GM21528 (cell line): ENCODE data around the gene LRFN2.

ENCODE experiments used
- ATAC-seq: cut with Tn5 transposase; IDR thresholded peaks from one replicate; pipeline ENCODE4 v1.9.1; 2021; ENCODE audit warnings: mild to moderate bottlenecking, moderate library complexity; ENCODE audit not compliant: unreplicated experiment, low FRiP score

Gene LRFN2

DNA sequence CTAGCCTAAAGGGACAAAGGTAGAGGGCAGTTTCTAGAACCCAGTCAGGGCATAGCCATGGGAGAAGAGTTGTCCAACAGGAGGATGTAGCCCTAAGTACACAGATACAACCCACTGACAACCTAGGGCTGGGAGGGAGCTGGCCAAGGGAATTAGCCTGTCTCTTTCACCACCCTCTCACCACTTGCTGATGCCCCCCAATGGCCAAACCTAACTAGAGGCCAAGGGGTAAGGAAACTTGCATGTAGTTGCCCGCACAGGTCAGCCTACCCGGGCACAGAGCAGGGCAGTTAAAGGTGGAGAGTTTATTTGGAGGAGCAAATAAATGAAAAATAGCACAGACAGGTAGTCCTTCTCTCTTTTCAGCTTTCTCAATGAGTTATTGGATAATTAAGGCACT is 143.3 kb downstream of the LRFN2 start:
- no peak for ATAC-seq

DNA sequence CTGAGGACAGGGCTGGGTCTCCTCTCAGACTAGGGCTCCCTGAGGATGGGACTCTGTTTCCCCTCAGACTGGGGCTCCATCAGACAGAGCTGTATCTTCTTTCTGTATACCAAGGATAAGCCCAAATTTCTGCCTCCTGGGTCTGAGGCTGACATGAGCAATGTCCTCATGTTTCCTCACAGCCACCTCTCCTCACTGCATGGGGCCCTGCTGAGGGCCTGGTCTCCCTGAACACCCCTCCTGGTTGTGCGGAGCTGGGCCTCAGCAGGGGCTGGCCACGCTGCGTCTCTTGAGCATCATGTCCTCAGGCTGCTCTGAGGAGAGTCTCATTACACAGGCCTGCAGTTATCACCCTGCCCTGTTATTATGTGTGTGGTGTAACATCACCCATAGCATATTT is 144.6 kb downstream of the LRFN2 start:
- ATAC-seq = no peak

DNA sequence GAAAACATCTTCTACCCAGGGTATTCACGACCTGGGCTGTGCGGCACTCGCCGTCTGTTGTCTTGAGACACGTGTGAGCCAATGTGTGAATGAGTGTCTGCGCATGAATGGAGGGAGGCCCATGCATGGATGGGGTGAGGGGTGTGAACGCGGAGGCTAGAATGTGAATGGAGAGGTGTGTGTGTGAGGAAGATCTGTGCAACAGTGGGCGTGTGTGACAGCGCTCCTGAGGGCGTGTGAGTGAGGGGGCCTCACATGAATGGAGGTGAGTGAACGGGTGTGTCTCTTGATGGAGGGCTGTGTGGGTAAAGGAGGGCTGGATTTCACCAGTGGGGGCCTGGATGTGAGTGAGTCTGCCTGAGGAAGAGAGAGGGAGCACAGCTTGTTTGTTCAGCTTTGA is 146.0 kb downstream of the LRFN2 start:
- no peak for ATAC-seq

DNA sequence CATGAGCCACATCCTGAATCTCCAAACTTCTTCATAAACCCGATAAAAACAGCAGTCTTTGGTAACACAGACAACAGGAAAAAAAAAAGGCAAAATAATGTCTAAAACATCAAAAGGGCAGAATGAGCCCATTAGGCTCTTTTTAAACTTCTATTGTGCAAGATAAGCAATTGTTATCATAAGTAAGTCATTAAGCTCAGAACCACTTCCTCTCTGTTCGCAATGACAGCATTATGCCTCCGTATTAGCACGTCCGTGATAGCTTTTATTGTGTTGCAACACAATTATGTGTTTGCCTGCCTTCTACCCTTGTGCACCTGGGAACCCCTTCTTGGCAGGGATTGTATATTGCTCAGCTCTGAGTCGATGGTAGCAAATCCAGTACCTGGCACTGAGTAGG is 147.1 kb downstream of the LRFN2 start:
- ATAC-seq = no peak

DNA sequence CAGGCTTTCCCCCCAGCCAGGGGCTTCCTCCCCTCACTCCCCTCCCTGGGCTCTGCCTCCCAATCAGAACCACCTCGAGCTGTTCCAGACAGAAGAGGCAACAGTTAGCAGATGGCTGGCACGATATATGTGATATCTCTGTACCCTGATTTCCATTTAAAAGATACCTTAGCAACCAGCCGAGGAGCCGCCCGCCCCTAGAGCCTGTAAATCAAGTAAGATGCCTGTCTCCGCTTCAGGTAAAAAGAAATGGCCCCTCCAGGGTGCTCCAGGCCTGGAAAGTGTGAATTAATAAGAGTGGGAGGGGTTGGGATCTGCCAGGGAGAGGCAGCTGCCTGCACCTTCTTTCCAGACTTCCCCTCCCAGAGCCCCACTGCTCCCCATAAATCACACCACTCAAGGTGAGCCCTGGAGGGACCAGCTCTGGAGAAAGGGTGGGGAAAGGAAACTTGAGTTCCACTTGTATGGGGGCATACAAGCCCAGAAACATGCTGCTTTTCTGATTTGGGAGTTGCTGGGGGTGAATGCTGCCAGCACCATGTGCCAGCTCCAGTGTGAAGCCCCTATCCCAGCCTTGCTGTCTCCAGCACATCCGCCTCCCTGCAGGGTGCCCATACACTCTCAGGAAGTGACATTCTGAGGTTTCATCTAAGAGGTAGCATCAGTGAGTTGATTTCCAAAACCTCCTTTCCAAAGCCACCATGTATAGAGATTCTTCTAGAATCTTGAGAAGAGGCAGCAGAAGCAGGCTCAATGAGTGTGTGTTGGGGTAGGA is 148.0 kb downstream of the LRFN2 start:
- ATAC-seq = no peak

DNA sequence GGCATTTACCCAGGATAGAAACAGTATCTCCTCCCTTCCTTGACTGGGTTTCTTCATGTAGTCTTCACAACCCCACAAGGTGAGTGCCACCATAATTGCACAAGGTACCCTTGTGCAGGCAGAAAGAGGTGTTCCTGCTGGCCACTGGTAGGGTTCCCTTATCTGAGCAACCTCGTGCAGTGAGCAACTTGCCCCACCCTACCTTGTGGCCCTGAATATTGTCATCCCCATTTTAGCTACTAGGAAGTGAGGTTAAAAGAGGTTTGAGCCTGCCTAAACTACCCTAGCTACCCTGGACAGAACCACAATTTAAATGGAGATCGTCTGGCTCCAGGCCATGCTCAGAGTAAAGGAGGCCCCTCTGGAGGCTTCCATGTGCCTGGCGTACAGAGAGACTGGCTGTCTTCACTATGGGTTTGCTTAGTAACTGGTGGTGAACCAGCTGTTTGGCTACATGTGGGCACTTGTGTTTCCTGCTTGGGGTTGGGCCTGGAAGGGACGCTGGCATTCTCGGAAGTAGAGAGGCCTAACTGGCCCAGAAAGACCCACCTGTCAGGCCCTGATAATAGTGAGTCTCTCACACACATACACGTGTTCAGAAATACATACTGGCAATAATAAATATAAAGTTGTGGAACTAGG is 148.8 kb downstream of the LRFN2 start:
- ATAC-seq = no peak

DNA sequence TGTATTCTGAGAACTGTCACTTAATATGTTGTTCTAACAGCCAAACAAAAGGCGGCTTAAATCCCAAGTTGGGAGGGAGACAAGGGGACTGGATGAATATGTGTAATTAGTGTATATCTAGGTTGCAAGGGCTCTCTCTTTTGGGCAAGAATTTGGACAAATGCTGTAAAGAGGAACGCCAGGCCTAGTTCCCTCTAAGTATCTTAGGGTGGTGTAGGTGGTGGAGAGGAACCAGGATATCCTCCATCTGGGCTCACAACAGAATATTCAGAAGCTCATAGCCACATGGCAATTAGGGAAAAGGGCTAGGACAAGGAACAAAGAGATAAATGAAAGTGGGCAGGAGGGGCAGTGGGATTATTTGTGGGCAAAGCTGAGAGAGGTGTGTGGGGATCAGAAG is 149.5 kb downstream of the LRFN2 start:
- no peak for ATAC-seq

DNA sequence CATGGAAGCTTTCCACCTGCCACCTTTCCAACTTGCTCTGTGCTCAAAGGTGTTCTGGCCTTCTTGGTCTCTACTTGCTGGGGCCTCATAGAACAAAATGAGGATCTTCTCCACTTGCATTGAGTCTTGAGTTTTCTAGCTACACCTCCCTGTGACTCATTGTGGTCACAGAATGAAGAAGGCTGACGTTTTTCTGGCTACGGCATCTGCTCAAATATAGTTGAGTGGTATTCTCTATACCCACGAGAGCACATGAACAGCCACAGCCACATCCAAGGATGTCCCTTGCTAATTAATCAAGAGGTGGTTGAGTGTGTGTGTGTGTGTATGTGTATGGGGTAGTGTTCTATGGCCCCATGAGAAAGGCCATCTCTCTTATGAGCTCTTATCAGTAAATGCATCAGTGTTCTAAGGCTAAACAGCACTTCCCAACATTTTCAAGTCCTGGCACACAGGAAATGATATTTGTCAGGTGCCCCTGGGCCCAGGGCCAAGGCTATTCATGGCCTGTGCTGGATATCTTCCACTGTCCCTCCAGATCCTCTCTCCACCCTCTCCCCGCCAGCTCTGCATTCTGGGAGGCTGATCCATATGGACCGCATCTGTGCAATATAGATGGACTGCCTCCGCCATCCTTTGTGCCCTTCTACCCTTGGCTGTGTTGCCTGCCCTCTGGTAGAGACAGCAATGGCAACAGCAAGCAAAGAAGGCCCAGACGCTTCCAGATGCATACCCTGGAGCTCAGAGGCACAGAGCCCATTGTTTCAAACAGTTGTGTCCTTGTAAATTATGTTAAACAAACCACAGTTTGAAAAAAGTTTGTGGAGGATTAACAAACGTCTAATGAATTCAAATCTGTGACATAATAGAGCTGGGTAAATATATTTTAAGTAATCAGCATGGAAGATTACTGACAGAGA is 150.2 kb downstream of the LRFN2 start:
- ATAC-seq = no peak

DNA sequence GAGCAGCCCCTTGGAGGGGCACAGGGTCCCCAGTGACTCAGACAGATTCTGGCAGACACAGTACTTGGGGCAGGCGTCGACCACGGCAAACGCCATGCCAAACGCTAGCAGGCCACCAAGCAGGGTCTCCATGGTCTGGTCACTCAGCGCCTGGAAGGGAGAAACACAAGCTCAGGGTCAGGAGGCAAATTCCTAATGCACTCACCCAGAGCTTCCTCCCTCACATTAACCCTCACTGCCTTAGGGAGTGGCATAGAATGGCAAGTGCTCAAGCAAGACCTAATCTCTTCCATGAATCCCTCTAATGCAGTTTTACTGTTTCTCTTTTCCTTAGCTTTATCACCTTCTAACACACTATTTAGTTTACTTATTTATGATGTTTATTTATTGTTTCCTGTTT is 154.2 kb downstream of the LRFN2 start:
- no peak for ATAC-seq

DNA sequence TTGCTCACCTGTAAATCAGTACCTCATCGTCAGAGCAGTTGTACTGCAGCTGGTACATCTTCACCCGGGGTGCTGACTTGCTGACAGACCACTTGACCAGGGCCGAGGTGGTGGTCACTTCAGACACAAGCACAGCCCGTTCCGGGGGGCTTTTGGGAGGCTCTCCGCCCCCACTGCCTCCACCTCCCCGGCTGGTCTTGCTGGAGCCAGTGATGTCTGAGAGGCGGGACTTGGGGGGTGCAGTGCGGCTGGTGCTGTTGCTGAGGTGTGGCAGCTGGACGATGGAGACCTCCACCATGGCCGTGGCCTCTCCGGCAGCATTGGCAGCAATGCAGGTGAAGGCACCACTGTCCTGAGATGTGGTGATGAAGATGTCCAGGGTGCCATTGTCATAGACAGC is 155.5 kb downstream of the LRFN2 start:
- ATAC-seq = no peak

DNA sequence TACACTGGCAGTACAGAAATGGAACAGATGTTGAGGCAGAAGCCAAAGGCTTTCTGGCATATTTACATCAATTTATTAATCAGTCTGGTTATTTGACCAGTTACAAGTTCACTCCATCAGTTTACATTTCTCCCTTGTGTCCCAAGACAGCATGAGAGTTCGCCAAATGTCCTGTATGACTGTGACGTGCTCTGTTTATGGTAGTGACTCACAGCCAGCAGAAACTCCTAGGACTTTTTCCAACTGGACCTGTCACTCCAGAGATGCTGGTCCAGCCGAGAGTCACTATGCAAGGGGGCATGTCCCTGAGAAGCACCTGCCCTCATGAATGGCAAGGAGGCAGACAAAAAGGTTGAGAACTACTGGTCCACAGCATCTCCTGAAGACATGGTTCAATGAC is 160.0 kb downstream of the LRFN2 start:
- ATAC-seq = no peak

DNA sequence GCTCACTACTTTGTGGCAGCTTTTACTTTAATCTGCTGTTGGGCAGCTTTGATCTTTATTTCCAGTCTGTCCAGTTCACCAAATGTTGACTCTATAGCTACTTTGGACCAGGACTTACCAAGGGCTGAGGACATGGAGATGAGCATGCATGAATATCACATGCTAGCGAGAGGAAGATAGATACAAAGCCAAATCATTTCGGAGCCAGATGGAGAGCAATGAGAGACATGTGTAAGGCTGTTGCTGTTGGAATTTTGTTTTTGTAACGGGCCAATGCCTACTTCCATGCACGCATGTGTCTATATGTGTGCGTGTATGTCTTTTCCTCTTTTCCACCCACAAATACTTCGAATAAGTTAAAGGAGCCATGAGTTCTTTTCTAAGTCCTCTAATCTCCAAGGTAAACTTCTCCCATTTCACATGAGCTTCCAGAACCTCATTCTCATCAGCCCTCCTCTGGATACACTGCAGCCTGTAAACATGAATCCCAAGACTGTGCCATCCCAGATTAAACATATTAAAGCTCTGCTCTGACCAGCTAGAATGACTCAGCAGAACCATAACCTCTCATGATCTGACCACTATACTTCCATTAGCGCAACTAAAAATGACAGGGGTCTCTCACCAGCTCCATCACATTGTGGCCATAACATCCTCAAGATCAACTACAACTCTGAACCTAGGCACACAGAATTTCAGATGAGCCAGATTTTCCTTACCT is 160.7 kb downstream of the LRFN2 start:
- ATAC-seq = no peak

DNA sequence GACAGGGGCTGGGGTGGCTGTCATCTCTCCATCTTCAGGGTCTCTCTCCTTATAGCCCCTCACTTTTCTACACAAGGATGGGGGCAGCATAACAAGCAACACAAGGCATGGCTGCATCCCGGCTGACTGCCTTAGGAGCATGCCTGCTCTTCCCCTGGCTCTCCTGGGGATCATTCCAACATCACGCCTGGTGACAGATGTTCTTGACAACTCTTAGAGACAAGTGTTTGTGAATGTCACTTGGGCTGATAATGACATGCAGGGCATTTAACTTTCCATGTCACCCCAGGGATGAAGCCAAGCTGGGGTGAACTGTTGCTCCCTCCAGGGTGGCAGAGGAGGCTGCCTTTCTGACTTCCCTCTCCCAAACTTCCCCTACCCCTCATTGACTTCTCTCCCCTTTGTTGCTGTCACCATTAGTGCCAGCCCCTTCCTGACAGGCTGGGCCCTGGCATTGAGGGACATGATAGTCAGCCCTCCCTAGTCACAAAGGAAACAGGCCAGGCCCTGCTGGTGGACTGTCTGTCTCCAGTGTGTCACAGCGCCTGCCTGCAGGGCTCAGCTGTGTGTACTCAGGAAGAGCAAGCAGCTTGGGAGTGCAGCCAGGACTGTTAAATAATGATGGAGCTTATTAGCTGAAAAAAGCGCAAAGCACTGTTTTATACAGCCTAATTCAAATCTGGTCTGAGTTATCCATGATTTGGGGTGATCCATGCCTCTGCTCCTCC is 161.8 kb downstream of the LRFN2 start:
- no peak for ATAC-seq

DNA sequence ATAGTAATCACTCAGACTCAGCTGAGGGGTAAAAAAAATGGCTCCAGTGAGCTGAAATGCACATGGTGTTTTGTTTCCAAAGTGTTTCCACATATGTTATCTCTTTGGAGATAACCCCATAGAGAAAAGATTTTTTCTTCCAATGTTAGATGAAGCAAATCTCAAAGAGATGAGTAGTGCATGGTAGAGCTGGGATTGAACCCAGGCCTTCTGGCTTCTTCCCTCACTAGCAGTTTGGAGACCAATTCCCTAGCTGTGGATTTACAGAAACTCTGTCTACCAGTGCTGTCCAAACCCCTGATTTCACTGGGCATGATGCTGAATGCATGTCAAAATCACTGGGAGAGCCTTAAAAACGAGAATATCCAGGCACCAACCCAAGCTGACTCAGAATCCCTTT is 165.1 kb downstream of the LRFN2 start:
- ATAC-seq = no peak

DNA sequence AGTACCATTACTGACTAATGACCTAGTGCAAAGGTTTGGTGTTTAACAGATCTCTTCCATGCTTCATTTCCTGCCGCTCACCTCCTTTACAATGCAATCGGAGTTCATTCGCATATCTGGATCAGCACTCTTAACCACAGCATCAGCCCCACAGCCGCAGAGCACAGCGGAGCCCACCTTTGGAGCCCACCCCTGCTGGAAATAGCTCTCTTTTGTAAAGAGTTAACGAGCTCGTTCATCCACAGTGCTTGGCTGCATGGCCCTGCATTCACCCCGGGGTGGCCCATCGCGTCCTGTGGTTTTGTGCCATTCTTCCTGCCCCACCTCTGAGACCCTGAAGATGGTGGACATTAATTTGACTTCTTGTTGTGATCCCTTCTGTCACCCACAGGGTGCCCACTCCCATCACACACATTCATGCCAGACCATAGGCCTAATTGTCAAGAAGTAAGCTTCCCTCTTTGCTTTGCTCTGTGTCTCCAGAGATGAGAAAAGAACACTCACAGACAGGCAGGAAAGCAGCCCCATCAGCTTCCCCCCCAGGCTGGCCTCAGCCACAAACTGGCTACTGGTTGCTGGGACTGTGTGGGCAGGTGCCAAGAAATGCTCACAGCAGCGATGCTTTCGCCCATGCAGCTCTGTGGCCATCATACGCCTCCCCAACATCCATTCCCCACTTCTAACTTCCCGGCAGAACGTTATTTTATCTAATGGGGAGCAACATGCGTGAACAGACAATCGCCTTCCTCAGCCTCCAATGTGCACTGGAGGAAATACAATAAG is 167.0 kb downstream of the LRFN2 start:
- no peak for ATAC-seq

DNA sequence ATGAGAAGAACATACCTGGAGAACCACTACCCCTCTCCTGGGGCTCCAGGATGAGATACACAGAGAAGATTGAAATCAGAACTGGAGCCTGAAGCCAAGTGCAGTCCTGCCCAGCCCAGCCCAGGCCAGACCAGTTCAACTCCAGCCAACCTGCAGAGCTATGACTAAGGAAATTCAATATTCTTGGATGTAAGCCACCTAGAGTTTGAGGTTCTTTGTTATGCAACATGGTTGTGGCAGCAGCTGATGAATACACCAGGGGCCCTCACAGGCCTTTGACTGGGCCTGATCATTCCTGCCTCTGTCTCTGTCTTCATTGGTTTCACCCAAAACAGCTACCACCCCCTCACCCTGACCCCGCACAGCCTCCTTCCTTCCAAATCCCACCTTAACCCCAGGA is 167.8 kb downstream of the LRFN2 start:
- ATAC-seq = no peak

DNA sequence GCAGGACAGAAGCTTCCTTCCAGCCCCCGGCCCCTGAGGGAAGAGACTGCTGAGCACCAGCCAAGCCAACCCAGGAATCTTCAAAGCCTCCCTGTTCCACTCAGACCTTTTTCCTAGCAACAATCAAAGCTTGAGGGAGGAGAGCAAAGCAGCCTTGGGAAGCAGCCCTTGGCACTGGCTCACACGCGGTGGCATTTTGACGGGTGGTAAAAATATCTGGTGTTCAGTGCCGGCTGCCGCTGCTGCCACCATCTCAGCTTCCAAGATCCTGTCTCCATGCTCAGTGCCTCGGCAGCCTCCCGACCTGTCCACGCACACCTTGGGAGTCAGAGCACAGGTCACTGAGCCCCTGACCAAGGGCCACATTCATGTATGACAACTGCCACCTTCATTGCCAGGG is 170.1 kb downstream of the LRFN2 start:
- no peak for ATAC-seq

DNA sequence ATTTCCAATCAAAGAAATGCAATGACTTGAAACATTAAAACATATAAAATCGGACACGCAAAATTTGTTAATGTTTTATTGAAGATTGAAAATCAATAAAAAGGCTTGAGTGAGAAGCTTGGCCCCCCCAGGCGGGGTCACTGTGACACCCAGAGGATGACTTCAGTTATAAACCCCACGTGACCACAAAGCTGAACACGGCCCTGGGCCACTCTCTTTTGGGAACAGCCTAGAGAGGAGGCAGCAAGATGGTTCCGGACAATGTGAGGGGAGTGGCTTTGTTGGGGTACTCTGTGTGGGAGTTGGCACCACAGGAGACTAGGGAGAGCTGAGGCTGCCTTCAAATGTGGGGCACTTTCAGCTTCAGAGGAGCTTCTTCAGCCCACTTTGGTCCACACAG is 172.5 kb downstream of the LRFN2 start:
- no peak for ATAC-seq

DNA sequence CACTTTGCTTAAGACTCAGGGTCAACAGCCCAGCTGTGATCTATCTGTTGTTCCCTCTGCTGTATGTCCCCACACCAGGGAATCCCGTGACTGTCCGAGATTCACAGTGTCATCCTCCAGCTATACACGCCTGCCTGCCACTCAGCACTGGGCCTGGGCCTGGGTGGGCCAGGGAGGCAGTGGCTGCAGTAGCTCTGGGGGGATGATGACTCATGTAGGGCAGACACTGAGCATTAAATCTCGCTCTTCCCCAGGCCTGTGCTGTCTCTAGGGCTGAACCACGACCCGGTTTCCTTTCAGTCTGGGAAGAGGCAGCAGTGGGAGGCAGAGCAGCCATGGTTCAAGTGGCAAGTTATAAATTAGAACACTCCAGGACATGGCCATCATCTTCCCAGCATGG is 173.9 kb downstream of the LRFN2 start:
- no peak for ATAC-seq
